G401.6 (cell line): ENCODE data around the gene TOGARAM2.
"Not testable (repeated sequence)": the region's sequence is repeated elsewhere in the genome, so short reads cannot be mapped to it uniquely, and the experiment has no call there.

Experiments used
- FAIRE-seq: peaks from 2 replicates; lab custom pipeline; 2012; peaks lifted over from hg19 to GRCh38; lab: Jason Lieb, UNC

TOGARAM2 gene

GRCh38 chr2:29075894-29076705 lies 95.0 kb downstream of the TOGARAM2 start:
- no peak for FAIRE-seq

GRCh38 chr2:29079887-29080286 lies 98.8 kb downstream of the TOGARAM2 start:
- FAIRE-seq, result no peak

GRCh38 chr2:29080886-29081743 lies 100.0 kb downstream of the TOGARAM2 start:
- FAIRE-seq, result no peak

- no peak for FAIRE-seq
These were observed 101.9 kb downstream of the TOGARAM2 start for GRCh38 chr2:29082804-29083495.

- FAIRE-seq, result no peak
These were observed 103.5 kb downstream of the TOGARAM2 start for GRCh38 chr2:29084554-29084953.

GRCh38 chr2:29090311-29090710 lies 109.2 kb downstream of the TOGARAM2 start:
- not testable (repeated sequence) for FAIRE-seq

- no peak for FAIRE-seq
These were observed 115.9 kb downstream of the TOGARAM2 start for GRCh38 chr2:29096969-29097368.

GRCh38 chr2:29097569-29097968 lies 116.5 kb downstream of the TOGARAM2 start:
- FAIRE-seq, result no peak

- FAIRE-seq, result no peak
These were observed 119.5 kb downstream of the TOGARAM2 start for GRCh38 chr2:29100564-29100963.
